Lung (tissue), 12 donors: ENCODE data around the gene CAND1. TPM values are rescaled to one million over a fixed set of nuclear protein-coding genes. Genes with fewer than 3 reads are reported as not detected.

Experiments used
- ATAC-seq: fragments of 200-7000 bp; cut with Tn5 transposase; one replicate; pipeline ENCODE4 v1.9.1; 2020; ENCODE audit warnings: moderate number of reproducible peaks; ENCODE audit not compliant: insufficient read depth, low FRiP score
- DNase-seq, 3 donors: peaks; one replicate each; pipeline ENCODE4 v3.0.0-alpha.2; 2013 to 2017
- H3K27ac ChIP-seq, 2 donors: one replicate each; pipeline ENCODE4 v1.5.1; 2013; ENCODE audit warnings: mild to moderate bottlenecking in 2 of 2, moderate library complexity in 2 of 2, control low read depth in 1 of 2, inconsistent platforms in 1 of 2, low read depth in 1 of 2, low read length in 1 of 2
- H3K27me3 ChIP-seq, 3 donors: one replicate each; pipeline ENCODE4 v1.5.1; 2013; ENCODE audit warnings: low read length in 2 of 3; ENCODE audit not compliant: control insufficient read depth in 3 of 3, insufficient read depth in 3 of 3
- H3K36me3 ChIP-seq, 4 donors: one replicate each; pipeline ENCODE4 v1.5.1; 2013; ENCODE audit warnings: low read length in 4 of 4, mild to moderate bottlenecking in 1 of 4, moderate library complexity in 1 of 4; ENCODE audit not compliant: control insufficient read depth in 4 of 4, insufficient read depth in 4 of 4
- H3K4me1 ChIP-seq, 5 donors: one replicate each; pipeline ENCODE4 v1.5.1; 2013; ENCODE audit warnings: low read length in 5 of 5, mild to moderate bottlenecking in 2 of 5, moderate library complexity in 1 of 5; ENCODE audit not compliant: control insufficient read depth in 5 of 5, insufficient read depth in 5 of 5
- H3K4me3 ChIP-seq: one replicate; pipeline ENCODE4 v1.5.1; 2013; ENCODE audit warnings: mild to moderate bottlenecking, control low read depth, moderate library complexity
- H3K9ac ChIP-seq, 2 donors: one replicate each; pipeline ENCODE4 v1.5.1; 2013; ENCODE audit warnings: low read length in 2 of 2, control low read depth in 1 of 2; ENCODE audit not compliant: insufficient read depth in 1 of 2
- H3K9me3 ChIP-seq, 4 donors: one replicate each; pipeline ENCODE4 v1.5.1; 2013; ENCODE audit warnings: low read length in 3 of 4, mild to moderate bottlenecking in 1 of 4, moderate library complexity in 1 of 4; ENCODE audit not compliant: control insufficient read depth in 4 of 4, insufficient read depth in 3 of 4
- CTCF ChIP-seq: IDR thresholded peaks from 2 replicates; pipeline ENCODE4 v1.5.1; 2012; ENCODE audit warnings: mild to moderate bottlenecking; ENCODE audit errors: control extremely low read depth, extremely low read depth
- WGBS, 2 donors: extraction: QIAGEN DNeasy Blood & Tissue Kit; methylation state at CpG; one replicate each; pipeline ENCODE4 v1.1.7; 2013; 5-methylcytosine and 5-hydroxymethylcytosine counted together
- polyA plus RNA-seq, 2 donors: library from polyadenylated mRNA; stranded (reverse); fragments of 200-250 nt; gene quantifications; one replicate each; pipeline ENCODE4 v1.2.1, GENCODE V29; 2013
- total RNA-seq, 2 donors: library from RNA; depleted of rRNA in 1 of 2; stranded (reverse); fragments of >200 nt in 1 of 2; gene quantifications; one replicate each; pipeline ENCODE4 v1.2.1, GENCODE V29; 2014 to 2021
- donor health status: control.
- donor health status: control.
- donor health status: Bipolar disorder and iron deficiency.
- donor health status: healthy.
- donor health status: DM: yes; HTN: yes; CAD: no.

CAND1 gene
- total and polyA plus RNA-seq, 4 donors: 12.9 to 194 (median 66.0) TPM

DNA sequence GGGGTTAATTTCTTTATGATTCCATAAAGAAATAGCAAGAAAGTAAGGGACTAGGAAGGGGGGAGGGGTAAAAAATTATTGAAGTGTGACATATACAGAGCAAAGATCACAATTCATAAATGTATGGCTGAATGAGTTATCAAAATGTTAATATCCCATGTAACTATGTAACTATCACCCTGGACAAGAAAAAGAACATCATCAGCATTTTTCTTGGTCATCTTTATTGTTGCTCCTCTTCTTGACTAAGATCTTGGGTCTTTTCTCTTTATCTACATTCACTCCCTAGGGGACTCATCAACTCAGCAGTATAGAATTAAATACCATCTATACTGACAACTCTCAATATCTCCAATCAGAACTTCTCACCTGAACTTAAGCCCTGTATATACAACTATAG is 57.5 kb downstream of the CAND1 start:
- H3K9ac ChIP-seq: no peak overlapping the region
- no peak for TF ChIP-seq CTCF
- no peaks in the 10 kb centered on the region for H3K36me3 ChIP-seq
- H3K9me3 ChIP-seq: peaks cover 0 to 8% (median 1%) of the 10 kb centered on the region in 4 donors
- H3K4me3 ChIP-seq: no peak overlapping the region
- no peak overlapping the region for H3K27ac ChIP-seq
- no peaks in the 10 kb centered on the region for H3K27me3 ChIP-seq
- DNase-seq (no peak), ATAC-seq (no peak)
- no peaks in the 10 kb centered on the region for H3K4me1 ChIP-seq

GRCh38 chr12:67327466-67327865 is 58.3 kb downstream of the CAND1 start:
- Histone ChIP-seq H3K27me3 (no peaks in the 10 kb centered on the region), H3K9me3 (peaks cover 0 to 8% (median 1%) of the 10 kb centered on the region in 4 donors), H3K9ac (no peak overlapping the region), H3K36me3 (no peaks in the 10 kb centered on the region), H3K4me1 (no peaks in the 10 kb centered on the region), H3K27ac (no peak overlapping the region), H3K4me3 (no peak overlapping the region)
- no peak for ATAC-seq
- WGBS, 2 donors: 75 to 87% methylated on average over 2 of the region's 2 CpGs
- no peak for TF ChIP-seq CTCF
- no peak for DNase-seq

GRCh38 chr12:67331123-67331522 is 62.0 kb downstream of the CAND1 start:
- no peaks in the 10 kb centered on the region for H3K27me3 ChIP-seq
- H3K27ac ChIP-seq: no peak overlapping the region
- TF ChIP-seq CTCF: no peak
- H3K9me3 ChIP-seq: no peaks in the 10 kb centered on the region
- no peak for DNase-seq
- no peak overlapping the region for H3K4me3 ChIP-seq
- no peaks in the 10 kb centered on the region for H3K4me1 ChIP-seq
- WGBS, 2 donors: 78 to 93% methylated on average over 1 of the region's 1 CpG
- no peak for ATAC-seq
- H3K36me3 ChIP-seq: no peaks in the 10 kb centered on the region
- no peak overlapping the region for H3K9ac ChIP-seq

DNA sequence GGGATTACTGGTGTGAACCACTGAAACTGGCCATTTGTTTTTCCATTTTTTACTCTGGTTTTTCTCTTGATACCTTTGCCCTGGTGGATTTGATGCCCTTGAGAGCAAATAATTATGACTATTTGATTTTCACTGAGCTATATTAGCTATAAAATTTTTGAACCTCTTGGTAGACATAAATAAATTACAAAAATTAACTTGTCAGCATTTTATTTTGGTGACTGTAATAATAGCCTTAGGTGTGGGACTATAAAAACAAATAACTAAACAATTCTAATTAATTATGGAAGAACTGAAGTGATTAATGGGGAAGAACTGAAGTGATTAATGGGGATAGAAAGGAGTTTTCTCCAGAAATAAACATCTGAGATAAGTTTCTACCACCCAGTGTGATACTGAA is 62.7 kb downstream of the CAND1 start:
- no peaks in the 10 kb centered on the region for H3K9me3 ChIP-seq
- H3K4me3 ChIP-seq: no peak overlapping the region
- no peaks in the 10 kb centered on the region for H3K36me3 ChIP-seq
- ATAC-seq (no peak), DNase-seq (no peak)
- no peaks in the 10 kb centered on the region for H3K27me3 ChIP-seq
- H3K9ac ChIP-seq: no peak overlapping the region
- no peaks in the 10 kb centered on the region for H3K4me1 ChIP-seq
- H3K27ac ChIP-seq: no peak overlapping the region
- TF ChIP-seq CTCF: no peak
